LoVo (cell line): ENCODE results near the gene PRR23B.

Source experiments
- DNase-seq: peaks from one replicate; pipeline ENCODE4 v3.0.0-alpha.2; 2016; ENCODE audit warnings: low spot score

PRR23B gene

DNA sequence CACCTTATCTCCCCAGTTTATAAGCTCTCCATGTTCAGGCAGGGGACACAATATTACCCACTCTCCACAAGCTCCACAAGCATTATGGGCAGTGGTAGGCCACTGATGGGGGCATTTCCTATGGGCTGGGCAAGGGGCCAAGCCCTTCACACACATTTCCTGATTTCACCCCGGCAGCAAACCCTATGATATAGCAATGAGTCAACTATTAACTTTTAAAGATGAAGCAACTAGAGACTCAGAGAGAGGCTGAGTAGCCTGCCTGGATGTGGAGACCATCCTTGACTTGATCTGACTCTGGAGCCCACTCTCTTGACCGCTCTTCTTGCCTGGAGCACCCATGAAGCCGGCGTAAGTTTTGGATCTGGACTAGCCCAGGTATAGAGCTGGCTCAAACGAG, 46.3 kb downstream of the PRR23B start:
- no peak for DNase-seq

DNA sequence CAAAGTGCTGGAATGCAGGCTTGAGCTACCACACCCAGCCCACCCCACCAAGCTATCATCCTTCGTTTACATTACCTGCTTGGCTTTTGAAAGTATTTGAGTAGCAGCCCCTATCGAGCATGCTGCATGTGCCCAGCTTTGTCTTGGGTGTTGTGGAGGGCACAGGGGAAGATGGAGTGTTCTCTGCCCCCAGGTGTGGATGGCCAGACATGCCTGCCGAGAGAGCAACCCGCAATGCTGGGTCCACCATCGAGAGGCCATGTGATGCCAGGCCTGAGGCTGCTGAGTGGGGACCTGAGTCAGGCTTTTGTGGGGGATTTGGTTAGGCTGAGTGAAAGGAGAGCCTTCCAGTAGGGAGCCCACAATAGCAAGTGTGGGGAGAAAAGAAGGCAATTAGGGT, 47.8 kb downstream of the PRR23B start:
- no peak for DNase-seq

DNA sequence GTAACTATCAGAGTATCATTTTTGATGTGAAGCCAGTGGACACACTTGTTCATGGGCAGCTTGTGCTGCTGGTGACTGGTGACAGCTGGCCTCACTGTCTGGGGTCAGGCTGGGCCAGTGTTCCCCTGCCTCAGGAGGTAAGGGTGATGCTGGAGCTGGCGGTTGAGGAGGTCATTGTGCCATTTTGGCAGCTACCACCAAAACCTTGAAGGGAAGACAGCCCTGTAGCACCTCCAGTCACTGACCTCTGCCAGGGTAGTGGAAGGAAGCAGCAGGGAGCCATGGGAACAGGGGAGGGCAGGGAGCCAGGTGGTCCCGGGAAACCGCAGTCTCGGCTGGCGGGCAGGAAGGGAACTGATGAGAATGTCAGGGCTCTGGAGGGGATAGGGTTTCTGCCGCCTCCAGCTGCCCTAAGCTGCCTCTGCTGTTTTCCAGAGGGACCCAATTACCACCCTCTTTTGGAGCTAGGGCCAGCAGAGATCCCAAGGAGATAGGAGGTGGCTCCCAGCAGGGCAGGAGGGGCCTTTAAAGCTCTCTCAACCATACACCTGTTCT, 48.9 kb downstream of the PRR23B start:
- DNase-seq: no peak
